WTC11 (cell line): ENCODE data around the gene MOB3C.

Experiments
- ATF1 ChIP-seq: sonication (generic); formaldehyde crosslinking; IDR thresholded peaks from 2 replicates; pipeline ENCODE4 v1.8.1; 2023; ENCODE audit warnings: mild to moderate bottlenecking, moderate library complexity, missing genetic modification reagents
- ATF2 ChIP-seq: sonication (generic); formaldehyde crosslinking; IDR thresholded peaks from 2 replicates; pipeline ENCODE4 v1.8.1; 2022; ENCODE audit warnings: low read depth, missing genetic modification reagents, borderline replicate concordance
- ELF4 ChIP-seq: sonication (generic); formaldehyde crosslinking; IDR thresholded peaks from 2 replicates; pipeline ENCODE4 v1.8.1; 2022; ENCODE audit warnings: low read depth, mild to moderate bottlenecking, moderate library complexity, missing genetic modification reagents
- IRF2 ChIP-seq: sonication (generic); formaldehyde crosslinking; IDR thresholded peaks from 2 replicates; pipeline ENCODE4 v1.8.0; 2022; ENCODE audit warnings: low read depth, missing genetic modification reagents, borderline replicate concordance
- MXD4 ChIP-seq: fragments of 250-450 bp; sonication (Bioruptor Pico); IDR thresholded peaks from 2 replicates; pipeline ENCODE4 v1.8.0; 2021; ENCODE audit warnings: mild to moderate bottlenecking, moderate library complexity, borderline replicate concordance
- MYBL2 ChIP-seq: sonication (generic); formaldehyde crosslinking; IDR thresholded peaks from 2 replicates; pipeline ENCODE4 v1.8.1; 2023; ENCODE audit warnings: mild to moderate bottlenecking, moderate library complexity, missing genetic modification reagents
- NR3C1 ChIP-seq: sonication (generic); formaldehyde crosslinking; conservative IDR thresholded peaks from 2 replicates; pipeline ENCODE4 v1.8.1; 2023; ENCODE audit warnings: low read depth, mild to moderate bottlenecking, missing genetic modification reagents
- SP1 ChIP-seq: sonication (generic); formaldehyde crosslinking; conservative IDR thresholded peaks from 2 replicates; pipeline ENCODE4 v1.8.1; 2022; ENCODE audit warnings: missing genetic modification reagents
- TEAD1 ChIP-seq: sonication (generic); formaldehyde crosslinking; IDR thresholded peaks from 2 replicates; pipeline ENCODE4 v1.8.0; 2022; ENCODE audit warnings: mild to moderate bottlenecking, missing genetic modification reagents
- ZNF423 ChIP-seq: fragments of 250-450 bp; sonication (Bioruptor Pico); IDR thresholded peaks from 2 replicates; pipeline ENCODE4 v2.1.2; 2022; ENCODE audit warnings: mild to moderate bottlenecking, moderate library complexity
- TF ChIP-seq, protein P1 (sequence below): fragments of 200-600 bp; IDR thresholded peaks from 2 replicates; pipeline ENCODE4 v1.8.0; 2022; ENCODE audit warnings: antibody characterized with exemption
- TF ChIP-seq, protein P2 (sequence below): sonication (generic); formaldehyde crosslinking; IDR thresholded peaks from 2 replicates; pipeline ENCODE4 v1.8.1; 2023; ENCODE audit warnings: mild to moderate bottlenecking, missing genetic modification reagents, moderate library complexity
- TF ChIP-seq, protein P3 (sequence below): sonication (generic); formaldehyde crosslinking; IDR thresholded peaks from 2 replicates; pipeline ENCODE4 v1.8.0; 2022; ENCODE audit warnings: mild to moderate bottlenecking, missing genetic modification reagents
- TF ChIP-seq, protein P4 (sequence below): sonication (generic); formaldehyde crosslinking; IDR thresholded peaks from 2 replicates; pipeline ENCODE4 v1.8.0; 2022; ENCODE audit warnings: mild to moderate bottlenecking, missing genetic modification reagents

GRCh38 chr1:46569884-46570725 is 46.5 kb downstream of the MOB3C start:
- no peak for TF ChIP-seq ELF4
- TF ChIP-seq, protein P1, sequence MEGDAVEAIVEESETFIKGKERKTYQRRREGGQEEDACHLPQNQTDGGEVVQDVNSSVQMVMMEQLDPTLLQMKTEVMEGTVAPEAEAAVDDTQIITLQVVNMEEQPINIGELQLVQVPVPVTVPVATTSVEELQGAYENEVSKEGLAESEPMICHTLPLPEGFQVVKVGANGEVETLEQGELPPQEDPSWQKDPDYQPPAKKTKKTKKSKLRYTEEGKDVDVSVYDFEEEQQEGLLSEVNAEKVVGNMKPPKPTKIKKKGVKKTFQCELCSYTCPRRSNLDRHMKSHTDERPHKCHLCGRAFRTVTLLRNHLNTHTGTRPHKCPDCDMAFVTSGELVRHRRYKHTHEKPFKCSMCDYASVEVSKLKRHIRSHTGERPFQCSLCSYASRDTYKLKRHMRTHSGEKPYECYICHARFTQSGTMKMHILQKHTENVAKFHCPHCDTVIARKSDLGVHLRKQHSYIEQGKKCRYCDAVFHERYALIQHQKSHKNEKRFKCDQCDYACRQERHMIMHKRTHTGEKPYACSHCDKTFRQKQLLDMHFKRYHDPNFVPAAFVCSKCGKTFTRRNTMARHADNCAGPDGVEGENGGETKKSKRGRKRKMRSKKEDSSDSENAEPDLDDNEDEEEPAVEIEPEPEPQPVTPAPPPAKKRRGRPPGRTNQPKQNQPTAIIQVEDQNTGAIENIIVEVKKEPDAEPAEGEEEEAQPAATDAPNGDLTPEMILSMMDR: no peak
- TF ChIP-seq, protein P2, sequence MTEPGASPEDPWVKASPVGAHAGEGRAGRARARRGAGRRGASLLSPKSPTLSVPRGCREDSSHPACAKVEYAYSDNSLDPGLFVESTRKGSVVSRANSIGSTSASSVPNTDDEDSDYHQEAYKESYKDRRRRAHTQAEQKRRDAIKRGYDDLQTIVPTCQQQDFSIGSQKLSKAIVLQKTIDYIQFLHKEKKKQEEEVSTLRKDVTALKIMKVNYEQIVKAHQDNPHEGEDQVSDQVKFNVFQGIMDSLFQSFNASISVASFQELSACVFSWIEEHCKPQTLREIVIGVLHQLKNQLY (CRISPR knock-in tag): no peak
- no peak for TF ChIP-seq ATF2 (CRISPR knock-in tag)
- TF ChIP-seq, protein P3, sequence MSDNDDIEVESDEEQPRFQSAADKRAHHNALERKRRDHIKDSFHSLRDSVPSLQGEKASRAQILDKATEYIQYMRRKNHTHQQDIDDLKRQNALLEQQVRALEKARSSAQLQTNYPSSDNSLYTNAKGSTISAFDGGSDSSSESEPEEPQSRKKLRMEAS (CRISPR knock-in tag): no peak
- TF ChIP-seq MXD4 (CRISPR knock-in tag): no peak
- TF ChIP-seq MYBL2 (CRISPR knock-in tag): no peak
- no peak for TF ChIP-seq ZNF423 (CRISPR knock-in tag)
- no peak for TF ChIP-seq NR3C1 (CRISPR knock-in tag)
- TF ChIP-seq ATF1: no peak
- TF ChIP-seq TEAD1 (CRISPR knock-in tag): no peak
- TF ChIP-seq, protein P4, sequence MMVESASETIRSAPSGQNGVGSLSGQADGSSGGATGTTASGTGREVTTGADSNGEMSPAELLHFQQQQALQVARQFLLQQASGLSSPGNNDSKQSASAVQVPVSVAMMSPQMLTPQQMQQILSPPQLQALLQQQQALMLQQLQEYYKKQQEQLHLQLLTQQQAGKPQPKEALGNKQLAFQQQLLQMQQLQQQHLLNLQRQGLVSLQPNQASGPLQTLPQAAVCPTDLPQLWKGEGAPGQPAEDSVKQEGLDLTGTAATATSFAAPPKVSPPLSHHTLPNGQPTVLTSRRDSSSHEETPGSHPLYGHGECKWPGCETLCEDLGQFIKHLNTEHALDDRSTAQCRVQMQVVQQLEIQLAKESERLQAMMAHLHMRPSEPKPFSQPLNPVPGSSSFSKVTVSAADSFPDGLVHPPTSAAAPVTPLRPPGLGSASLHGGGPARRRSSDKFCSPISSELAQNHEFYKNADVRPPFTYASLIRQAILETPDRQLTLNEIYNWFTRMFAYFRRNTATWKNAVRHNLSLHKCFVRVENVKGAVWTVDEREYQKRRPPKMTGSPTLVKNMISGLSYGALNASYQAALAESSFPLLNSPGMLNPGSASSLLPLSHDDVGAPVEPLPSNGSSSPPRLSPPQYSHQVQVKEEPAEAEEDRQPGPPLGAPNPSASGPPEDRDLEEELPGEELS: no peak
- TF ChIP-seq SP1 (CRISPR knock-in tag): no peak
- TF ChIP-seq IRF2 (CRISPR knock-in tag): no peak
